Gastrocnemius medialis (tissue), 4 donors: ENCODE data around the gene ITGB5. TPM values are rescaled to one million over a fixed set of nuclear protein-coding genes. Genes with fewer than 3 reads are reported as not detected.

Experiments
- ATAC-seq, 2 donors: fragments of 150-250 bp; one replicate each; pipeline ENCODE4 v1.9.1; 2016
- DNase-seq, 2 donors: peaks; one replicate each; pipeline ENCODE4 v3.0.0-alpha.2; 2019
- H3K27ac ChIP-seq, 4 donors: fragments of 200-600 bp; sonication (generic); 1 replicate in 1 of 4; 2 replicates in 3 of 4; pipeline ENCODE4 v1.5.1; 2016 to 2018; ENCODE audit warnings: mild to moderate bottlenecking in 2 of 4, moderate library complexity in 1 of 4
- H3K27me3 ChIP-seq, 3 donors: fragments of 200-600 bp; sonication (generic) in 2 of 3; 1 replicate in 1 of 3; 2 replicates in 2 of 3; pipeline versions ENCODE4 v1.5.1 to v1.6.0; 2016 to 2019; ENCODE audit warnings: mild to moderate bottlenecking in 1 of 3, moderate library complexity in 1 of 3
- H3K36me3 ChIP-seq, 2 donors: fragments of 200-600 bp; sonication (generic) in 1 of 2; one replicate each; pipeline ENCODE4 v1.5.1; 2017 to 2018
- H3K4me1 ChIP-seq, 2 donors: fragments of 200-600 bp; sonication (generic) in 1 of 2; one replicate each; pipeline ENCODE4 v1.5.1; 2016 to 2017; ENCODE audit warnings: mild to moderate bottlenecking in 2 of 2
- H3K4me3 ChIP-seq, 4 donors: fragments of 200-600 bp; sonication (generic) in 3 of 4; 1 replicate in 1 of 4; 2 replicates in 3 of 4; pipeline ENCODE4 v1.5.1; 2016 to 2019; ENCODE audit warnings: mild to moderate bottlenecking in 2 of 4
- H3K9me3 ChIP-seq, 3 donors: fragments of 200-600 bp; sonication (generic) in 2 of 3; 1 replicate in 1 of 3; 2 replicates in 2 of 3; pipeline ENCODE4 v1.5.1; 2016 to 2019
- POLR2A ChIP-seq, 2 donors: fragments of 450-650 bp; IDR thresholded peaks; one replicate each; pipeline ENCODE4 v1.6.1; 2017; ENCODE audit warnings: antibody characterized with exemption in 2 of 2, mild to moderate bottlenecking in 2 of 2, moderate library complexity in 2 of 2
- in situ Hi-C, 4 donors: fragments of 200-750 bp; cut with MboI; loops; one replicate each; pipeline versions ENCODE4 v1.15.0 to v1.8.0; 2017; ENCODE audit warnings: low sequenced_read_pairs in 4 of 4
- intact Hi-C: fragments of 100-400 bp; cut with DNase I; formaldehyde crosslinking; loops from one replicate; pipeline ENCODE4 v1.15.1; 2023; ENCODE audit warnings: low total_unique reads
- total RNA-seq, 4 donors: library from RNA; depleted of rRNA; stranded (reverse); fragments of >200 nt; gene quantifications; one replicate each; pipeline versions ENCODE4 v1.1.0 to v1.2.3, GENCODE V29; 2016
- TF ChIP-seq, protein P1 (sequence below), 5 experiments: fragments of 450-650 bp in 3 of 5; fragments of 200-600 bp in 2 of 5; sonication (generic) in 2 of 5; IDR thresholded peaks in 4 of 5; conservative IDR thresholded peaks in 1 of 5; 1 replicate in 4 of 5; 2 replicates in 1 of 5; pipeline ENCODE4 v1.5.1; 2016 to 2019; ENCODE audit warnings: antibody characterized with exemption in 5 of 5, mild to moderate bottlenecking in 3 of 5, moderate library complexity in 3 of 5

The ITGB5 gene
- total RNA-seq, 4 donors from 2014 or later, result 35.2 to 101 (median 71.3) TPM

GRCh38 chr3:124881976-124882697, 5.0 kb downstream of the ITGB5 start:
- DNase-seq (no peak), ATAC-seq (no peak)
- in situ Hi-C loops (loop anchor here in 1 of 4 donors (10.0 kb wide), 1 partner anchor 47 kb away; no protein-coding TSS in a partner anchor), intact Hi-C loops (no loop called here)
- no peak for TF ChIP-seq POLR2A (IDR thresholded peaks at IDR 0.05)
- TF ChIP-seq, protein P1, sequence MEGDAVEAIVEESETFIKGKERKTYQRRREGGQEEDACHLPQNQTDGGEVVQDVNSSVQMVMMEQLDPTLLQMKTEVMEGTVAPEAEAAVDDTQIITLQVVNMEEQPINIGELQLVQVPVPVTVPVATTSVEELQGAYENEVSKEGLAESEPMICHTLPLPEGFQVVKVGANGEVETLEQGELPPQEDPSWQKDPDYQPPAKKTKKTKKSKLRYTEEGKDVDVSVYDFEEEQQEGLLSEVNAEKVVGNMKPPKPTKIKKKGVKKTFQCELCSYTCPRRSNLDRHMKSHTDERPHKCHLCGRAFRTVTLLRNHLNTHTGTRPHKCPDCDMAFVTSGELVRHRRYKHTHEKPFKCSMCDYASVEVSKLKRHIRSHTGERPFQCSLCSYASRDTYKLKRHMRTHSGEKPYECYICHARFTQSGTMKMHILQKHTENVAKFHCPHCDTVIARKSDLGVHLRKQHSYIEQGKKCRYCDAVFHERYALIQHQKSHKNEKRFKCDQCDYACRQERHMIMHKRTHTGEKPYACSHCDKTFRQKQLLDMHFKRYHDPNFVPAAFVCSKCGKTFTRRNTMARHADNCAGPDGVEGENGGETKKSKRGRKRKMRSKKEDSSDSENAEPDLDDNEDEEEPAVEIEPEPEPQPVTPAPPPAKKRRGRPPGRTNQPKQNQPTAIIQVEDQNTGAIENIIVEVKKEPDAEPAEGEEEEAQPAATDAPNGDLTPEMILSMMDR (IDR thresholded peaks at IDR 0.05 in 4 of 5, conservative IDR thresholded peaks at IDR 0.05 in 1 of 5), result no peak
- Histone ChIP-seq H3K4me1 (peaks cover 25 to 28% of the 10 kb centered on the region in 2 donors), H3K9me3 (no peaks in the 10 kb centered on the region), H3K36me3 (no peaks in the 10 kb centered on the region), H3K4me3 (no peak overlapping the region), H3K27me3 (no peaks in the 10 kb centered on the region), H3K27ac (no peak overlapping the region)

DNA sequence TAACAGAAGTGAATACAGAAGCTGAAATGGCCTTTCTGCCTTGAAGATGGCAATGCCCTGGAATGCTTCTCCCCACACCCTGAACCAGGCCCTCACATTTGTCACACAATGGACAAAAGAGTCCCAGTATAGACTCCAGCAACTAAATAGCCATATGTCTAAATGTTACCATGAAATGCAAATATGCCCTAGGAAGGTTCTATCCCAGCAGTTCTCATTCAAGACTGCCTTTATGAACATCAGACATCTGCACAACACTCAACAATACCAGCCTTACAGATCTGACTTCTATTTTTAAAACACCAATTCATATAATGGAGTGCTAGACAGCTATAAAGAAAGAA, 7.9 kb downstream of the ITGB5 start:
- DNase-seq, result no peak
- H3K4me1 ChIP-seq, result peaks cover 23 to 27% of the 10 kb centered on the region in 2 donors
- H3K4me3 ChIP-seq, result no peak overlapping the region
- no peaks in the 10 kb centered on the region for H3K27me3 ChIP-seq
- in situ Hi-C loops (no loop called here), intact Hi-C loops (no loop called here)
- no peaks in the 10 kb centered on the region for H3K9me3 ChIP-seq
- H3K36me3 ChIP-seq, result no peaks in the 10 kb centered on the region
- peak overlapping the region; percentile 41 to 67 (median 52) for H3K27ac ChIP-seq
- no peak for ATAC-seq
- TF ChIP-seq, protein P1 (IDR thresholded peaks at IDR 0.05 in 4 of 5, conservative IDR thresholded peaks at IDR 0.05 in 1 of 5), result no peak
- no peak for TF ChIP-seq POLR2A (IDR thresholded peaks at IDR 0.05)

DNA sequence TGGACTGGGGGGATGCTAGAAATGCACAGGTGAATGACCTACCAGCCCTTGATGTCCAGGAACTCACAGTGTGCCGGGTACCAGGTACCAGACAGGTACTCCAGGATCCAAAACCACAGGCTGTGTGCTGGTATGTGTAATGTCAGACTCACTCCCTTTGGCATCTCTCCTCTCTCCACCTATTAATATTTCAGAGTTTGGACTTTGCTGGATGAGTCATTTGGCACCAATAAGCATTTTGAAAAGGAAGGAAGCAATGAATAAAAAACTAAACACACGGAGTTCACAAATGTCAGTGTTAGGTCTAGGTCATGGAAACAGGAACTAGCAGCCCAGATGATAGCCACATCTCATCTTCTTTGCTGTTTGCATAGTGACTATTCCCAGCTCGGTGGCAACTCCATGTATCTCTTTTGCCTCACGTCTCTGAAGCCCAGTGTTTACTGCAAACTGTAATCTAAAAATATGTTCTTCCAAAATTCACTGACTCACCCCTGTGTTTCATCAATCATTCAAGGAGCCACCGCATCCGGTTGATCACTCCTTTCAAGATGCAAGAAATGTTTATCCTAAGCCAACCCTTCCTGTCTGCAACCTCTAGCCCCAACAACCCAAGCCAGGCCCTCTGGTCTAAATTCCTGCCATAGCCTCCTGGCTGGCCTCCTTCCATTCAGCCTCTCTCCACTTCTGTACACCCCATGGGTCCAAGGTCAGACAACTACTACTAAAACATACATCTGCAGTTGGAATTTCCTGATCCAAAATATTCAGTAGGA, 8.4 kb downstream of the ITGB5 start:
- Histone ChIP-seq H3K27me3 (no peaks in the 10 kb centered on the region), H3K4me1 (peaks cover 21 to 27% of the 10 kb centered on the region in 2 donors), H3K9me3 (no peaks in the 10 kb centered on the region), H3K27ac (peak overlapping the region; percentile 41 to 67 (median 52)), H3K36me3 (no peaks in the 10 kb centered on the region), H3K4me3 (no peak overlapping the region)
- peak; percentile 30 to 46 for DNase-seq
- peak; percentile 81 to 88 for ATAC-seq
- intact Hi-C loops, result no loop called here
- in situ Hi-C loops, result no loop called here
- TF ChIP-seq, protein P1 (IDR thresholded peaks at IDR 0.05 in 4 of 5, conservative IDR thresholded peaks at IDR 0.05 in 1 of 5), result no peak
- TF ChIP-seq POLR2A (IDR thresholded peaks at IDR 0.05), result no peak

GRCh38 chr3:124877674-124878073, 9.5 kb downstream of the ITGB5 start:
- in situ Hi-C loops, result no loop called here
- no peak for TF ChIP-seq POLR2A (IDR thresholded peaks at IDR 0.05)
- TF ChIP-seq, protein P1 (IDR thresholded peaks at IDR 0.05 in 4 of 5, conservative IDR thresholded peaks at IDR 0.05 in 1 of 5), result no peak

More at GRCh38 chr3:124877674-124878073, 9.5 kb downstream of the ITGB5 start:
- intact Hi-C loops, result no loop called here
- H3K4me3 ChIP-seq, result no peak overlapping the region
- ATAC-seq (no peak), DNase-seq (no peak)
- peaks cover 21 to 27% of the 10 kb centered on the region in 2 donors for H3K4me1 ChIP-seq
- no peaks in the 10 kb centered on the region for H3K27me3 ChIP-seq
- peaks cover 0 to 2% of the 10 kb centered on the region in 2 donors for H3K36me3 ChIP-seq
- H3K27ac ChIP-seq, result peak overlapping the region in 3 of 4 donors; percentile 41 to 67 (median 58)
- H3K9me3 ChIP-seq, result no peaks in the 10 kb centered on the region
